GM19193 (cell line): ENCODE data around the gene CLPSL1.

Experiments used
- POLR2A ChIP-seq: IDR thresholded peaks from 4 replicates; pipeline ENCODE4 v1.6.1; 2011; ENCODE audit not compliant: insufficient read depth, insufficient read length; ENCODE audit errors: extremely low read depth

CLPSL1 gene

DNA sequence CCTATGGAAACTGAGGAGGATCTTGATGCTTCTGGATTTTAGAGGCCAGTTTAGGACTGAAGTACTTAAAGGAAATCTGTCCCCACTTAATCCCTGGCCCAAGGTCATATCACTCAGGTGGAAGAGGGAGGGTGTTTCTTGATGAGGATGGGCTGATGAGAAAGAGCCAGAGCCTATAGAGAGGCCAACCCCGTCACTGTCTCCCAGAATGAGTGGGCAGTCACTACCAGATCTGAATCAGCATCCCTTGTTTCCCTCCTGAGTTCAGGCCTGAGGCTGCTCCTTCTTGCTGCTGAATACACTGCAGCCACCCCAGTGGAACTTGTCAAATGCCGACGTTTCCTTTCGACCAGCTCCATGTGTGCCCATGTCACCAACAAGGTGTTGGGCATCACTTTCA is 29.2 kb upstream of the CLPSL1 start:
- TF ChIP-seq POLR2A: no peak

DNA sequence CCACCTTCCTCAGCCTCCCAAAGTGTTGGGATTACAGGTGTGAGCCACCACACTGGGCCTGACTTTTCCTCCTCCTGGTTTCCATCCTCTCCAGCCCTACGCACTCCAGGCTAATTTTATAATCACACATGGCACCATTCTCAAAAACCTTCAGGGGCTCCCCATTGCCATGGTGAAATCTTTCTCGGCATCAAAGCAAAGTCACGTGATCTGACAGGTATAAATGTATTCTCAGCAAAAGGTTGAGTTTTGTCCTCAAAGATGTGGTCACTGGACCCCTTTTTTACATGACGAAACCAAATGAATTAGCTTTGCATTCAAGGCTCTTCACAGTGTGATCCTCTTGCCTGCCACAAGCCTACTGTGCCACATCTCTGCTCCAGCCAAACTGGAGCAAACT is 28.5 kb upstream of the CLPSL1 start:
- TF ChIP-seq POLR2A: no peak

GRCh38 chr6:35754452-35755277 is 26.2 kb upstream of the CLPSL1 start:
- no peak for TF ChIP-seq POLR2A

- no peak for TF ChIP-seq POLR2A
Measured at GRCh38 chr6:35755278-35755924, 25.4 kb upstream of the CLPSL1 start.

DNA sequence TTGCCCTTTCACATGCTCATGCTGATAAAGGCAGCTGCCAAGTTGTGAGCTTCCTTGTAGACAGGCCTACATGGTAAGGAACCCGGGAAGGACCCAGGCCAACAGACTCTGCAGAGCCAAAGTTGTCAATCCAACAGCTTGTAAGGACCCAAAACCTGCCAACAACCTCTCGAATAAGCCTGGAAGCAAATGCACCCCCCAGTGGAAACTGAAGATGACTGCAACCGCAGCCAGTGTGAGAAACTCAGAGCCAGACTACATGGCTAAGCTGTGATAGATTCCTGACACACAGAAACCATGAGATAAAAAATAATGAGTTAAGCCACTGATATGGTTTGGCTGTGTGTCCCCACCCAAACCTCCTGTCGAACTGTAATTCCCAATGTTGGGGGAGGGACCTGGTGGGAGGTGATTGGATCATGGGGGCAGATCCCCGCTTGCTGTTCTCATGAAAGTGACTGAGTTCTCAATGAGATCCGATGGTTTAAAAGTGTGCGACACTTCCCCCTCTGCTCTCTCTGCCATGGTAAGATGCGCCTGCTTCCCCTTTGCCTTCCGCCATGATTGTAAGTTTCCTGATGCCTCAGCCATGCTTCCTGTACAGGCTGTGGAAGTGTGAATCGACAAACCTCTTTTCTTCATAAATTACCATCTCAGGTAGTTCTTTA is 23.2 kb upstream of the CLPSL1 start:
- TF ChIP-seq POLR2A: no peak

- no peak for TF ChIP-seq POLR2A
Measured at GRCh38 chr6:35759426-35759825, 21.4 kb upstream of the CLPSL1 start.

DNA sequence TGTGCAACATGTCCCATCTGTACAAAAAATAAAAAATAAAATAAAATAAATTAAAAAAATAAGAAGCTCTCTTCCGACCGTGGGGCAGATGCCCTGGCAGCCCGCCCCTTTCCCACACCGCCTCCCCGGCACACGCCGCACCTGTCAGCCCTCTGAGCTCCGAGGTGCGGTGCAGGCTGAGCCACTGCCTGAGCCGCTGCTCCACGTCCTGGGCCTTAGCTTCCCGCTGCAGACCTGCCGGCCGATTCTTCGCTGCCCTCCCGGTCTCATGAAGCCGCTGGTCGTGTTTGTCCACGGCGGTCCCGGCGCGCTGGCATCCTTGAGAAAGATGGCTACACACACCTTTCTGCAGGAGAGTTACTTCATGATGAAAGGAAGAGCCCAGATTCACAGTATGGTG is 15.1 kb upstream of the CLPSL1 start:
- TF ChIP-seq POLR2A: no peak

DNA sequence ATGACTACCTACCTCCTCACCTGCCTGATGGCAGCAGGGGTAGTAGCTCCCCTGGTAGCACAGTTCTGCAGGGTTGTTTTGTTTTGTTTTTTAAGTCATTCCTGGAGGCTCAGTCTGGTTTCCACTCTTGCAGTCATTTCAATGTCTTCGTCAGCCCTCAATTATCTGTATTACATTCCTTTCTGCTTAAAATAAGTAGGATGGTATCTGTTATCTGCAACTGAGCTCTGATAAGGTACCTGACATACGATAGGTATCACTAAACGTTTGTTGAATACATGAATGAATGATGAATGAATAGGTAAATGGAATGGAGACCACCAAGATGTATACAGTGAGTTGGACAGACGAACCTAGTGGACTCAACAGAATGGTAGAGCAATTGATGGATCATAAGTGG is 11.6 kb upstream of the CLPSL1 start:
- no peak for TF ChIP-seq POLR2A

DNA sequence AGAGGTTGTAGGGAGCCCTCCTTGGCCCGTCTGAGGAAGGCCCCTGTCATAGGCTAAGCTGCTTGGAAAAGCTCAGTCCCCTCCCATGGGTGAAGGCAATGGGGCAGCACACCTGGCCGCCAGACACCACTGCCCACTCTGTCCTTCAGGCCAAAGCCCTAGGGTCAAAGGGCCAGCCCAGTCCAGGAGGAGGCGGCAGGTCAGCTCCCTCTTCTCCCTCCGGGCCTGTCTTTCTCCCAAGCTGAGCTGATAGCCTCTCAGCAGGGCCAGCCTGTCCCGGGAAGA is 9.5 kb upstream of the CLPSL1 start:
- no peak for TF ChIP-seq POLR2A

GRCh38 chr6:35774116-35774794 is 6.6 kb upstream of the CLPSL1 start:
- no peak for TF ChIP-seq POLR2A

DNA sequence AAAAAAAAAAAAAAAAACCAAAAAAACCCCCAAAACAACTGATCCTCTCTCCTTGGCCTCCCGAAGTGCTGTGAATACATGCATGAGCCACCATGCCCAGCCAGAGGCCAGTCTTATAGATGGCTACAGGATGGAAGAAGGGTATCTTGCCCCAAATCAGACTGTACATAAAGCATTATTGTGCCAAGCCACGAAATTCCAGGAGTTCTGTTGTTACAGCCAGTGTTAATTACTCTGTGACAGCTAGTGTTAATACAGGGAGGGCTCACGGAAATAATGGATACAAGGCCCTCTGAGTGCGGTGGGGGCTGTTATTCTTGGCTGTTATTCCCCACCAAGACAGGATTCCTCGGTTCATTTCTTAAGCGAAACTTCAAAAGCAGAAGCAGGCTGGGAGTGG is 5.8 kb upstream of the CLPSL1 start:
- no peak for TF ChIP-seq POLR2A

- no peak for TF ChIP-seq POLR2A
Measured at GRCh38 chr6:35776364-35777215, 4.2 kb upstream of the CLPSL1 start, which contains the start of gene CLPSL2. TSS of gene CLPSL2 (plus strand) at chr6:35776598. CDS start at chr6:35776619, 21 bp downstream.

DNA sequence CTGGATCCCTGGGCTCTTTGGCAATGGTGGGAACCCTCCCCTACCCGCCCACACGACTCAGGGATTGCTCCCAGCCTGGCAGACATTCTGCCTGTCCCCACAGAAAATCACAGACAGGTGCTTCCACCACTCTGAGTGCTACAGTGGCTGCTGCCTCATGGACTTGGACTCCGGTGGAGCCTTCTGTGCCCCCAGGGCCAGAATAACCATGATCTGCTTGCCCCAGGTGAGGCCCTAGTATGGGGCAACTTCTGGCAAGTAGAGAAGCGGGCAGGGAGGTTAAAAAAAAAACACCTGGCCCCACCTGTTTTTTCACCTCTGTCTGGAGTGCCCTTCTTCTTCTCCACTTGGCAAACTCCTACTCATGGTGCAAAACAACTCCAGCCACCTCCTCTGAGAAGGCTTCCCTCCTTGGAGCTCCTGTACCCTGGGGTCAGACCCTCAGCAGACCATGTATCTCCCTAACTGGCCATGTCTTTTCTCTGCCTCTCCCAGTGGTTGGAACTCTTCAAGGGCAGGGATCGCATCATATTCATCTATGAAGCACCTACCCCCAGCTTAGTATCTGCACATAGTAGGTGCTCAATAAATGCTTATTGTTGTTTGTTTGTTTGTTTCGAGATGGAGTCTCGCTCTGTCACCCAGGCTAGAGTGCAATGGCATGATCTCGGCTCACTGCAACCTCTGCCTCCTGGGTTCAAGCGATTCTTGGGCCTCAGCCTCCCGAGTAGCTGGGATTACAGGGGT is 3.3 kb upstream of the CLPSL1 start:
- TF ChIP-seq POLR2A: no peak

DNA sequence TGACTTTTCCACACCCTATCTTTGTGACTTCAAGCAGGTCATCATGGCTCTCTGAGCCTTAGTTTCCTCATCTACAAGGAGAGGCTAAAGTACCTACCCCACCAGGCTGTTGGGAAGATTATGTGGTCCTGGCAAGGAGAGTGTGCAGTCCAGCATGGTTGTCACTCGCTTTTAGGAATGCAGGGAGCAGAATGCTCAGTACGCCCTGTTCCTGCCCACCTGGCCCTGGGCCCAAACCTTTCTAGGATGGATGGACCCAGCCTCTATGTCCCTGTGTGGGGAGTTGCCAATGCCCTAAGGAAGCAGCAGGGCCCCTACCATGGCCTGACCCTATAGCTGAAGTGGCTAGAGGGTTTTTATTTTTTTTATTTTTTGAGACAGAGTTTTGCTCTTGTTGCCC is 2.4 kb upstream of the CLPSL1 start:
- TF ChIP-seq POLR2A: no peak
